Nephron progenitor cell (in vitro differentiated cells): Measurements from ENCODE around the gene ERC2.

Experiments used
- DNase-seq: peaks from one replicate; pipeline ENCODE4 v3.0.0; 2021
- H3K27ac Mint-ChIP-seq: 2 replicates; pipeline ENCODE4 v1.8.0; 2021; ENCODE audit warnings: mild to moderate bottlenecking, moderate library complexity, mixed read lengths
- H3K27me3 Mint-ChIP-seq: 2 replicates; pipeline ENCODE4 v1.8.0; 2021; ENCODE audit warnings: mild to moderate bottlenecking, low read depth, mixed read lengths; ENCODE audit not compliant: poor library complexity
- H3K36me3 Mint-ChIP-seq: 2 replicates; pipeline ENCODE4 v1.8.0; 2021; ENCODE audit warnings: low read depth, mixed read lengths
- H3K4me1 Mint-ChIP-seq: 2 replicates; pipeline ENCODE4 v1.8.0; 2021; ENCODE audit warnings: mixed read lengths
- H3K4me3 Mint-ChIP-seq: 2 replicates; pipeline ENCODE4 v1.8.0; 2021; ENCODE audit warnings: mild to moderate bottlenecking, moderate library complexity, mixed read lengths
- H3K9me3 Mint-ChIP-seq: 2 replicates; pipeline ENCODE4 v1.8.0; 2021; ENCODE audit warnings: mild to moderate bottlenecking, moderate library complexity, mixed read lengths
- CTCF ChIP-seq: fragments of 200-600 bp; sonication (generic); IDR thresholded peaks from 2 replicates; pipeline ENCODE4 v1.5.0; 2021; ENCODE audit warnings: antibody characterized with exemption

The ERC2 gene

GRCh38 chr3:55570271-55570711 is 898.0 kb downstream of the ERC2 start:
- DNase-seq: no peak
- no peaks in the 10 kb centered on the region for H3K36me3 Mint-ChIP-seq
- peak overlapping the region; percentile 49 for H3K27ac Mint-ChIP-seq
- no peaks in the 10 kb centered on the region for H3K27me3 Mint-ChIP-seq
- no peaks in the 10 kb centered on the region for H3K9me3 Mint-ChIP-seq
- TF ChIP-seq CTCF: no peak
- no peak overlapping the region for H3K4me3 Mint-ChIP-seq
- H3K4me1 Mint-ChIP-seq: peaks cover 74% of the 10 kb centered on the region

GRCh38 chr3:55569033-55569599 is 899.2 kb downstream of the ERC2 start:
- Mint-ChIP-seq H3K27ac (peak overlapping the region; percentile 86), H3K9me3 (no peaks in the 10 kb centered on the region), H3K4me1 (peaks cover 80% of the 10 kb centered on the region), H3K4me3 (no peak overlapping the region), H3K36me3 (no peaks in the 10 kb centered on the region), H3K27me3 (no peaks in the 10 kb centered on the region)
- TF ChIP-seq CTCF: no peak
- DNase-seq: no peak

- no peak for DNase-seq
- Mint-ChIP-seq H3K4me3 (no peak overlapping the region), H3K27me3 (no peaks in the 10 kb centered on the region), H3K36me3 (no peaks in the 10 kb centered on the region), H3K27ac (no peak overlapping the region), H3K4me1 (peaks cover 82% of the 10 kb centered on the region), H3K9me3 (no peaks in the 10 kb centered on the region)
- no peak for TF ChIP-seq CTCF
Measured at GRCh38 chr3:55567615-55568014, 900.7 kb downstream of the ERC2 start.

- Mint-ChIP-seq H3K27me3 (no peaks in the 10 kb centered on the region), H3K4me3 (no peak overlapping the region), H3K4me1 (peaks cover 79% of the 10 kb centered on the region), H3K9me3 (no peaks in the 10 kb centered on the region), H3K36me3 (no peaks in the 10 kb centered on the region), H3K27ac (no peak overlapping the region)
- TF ChIP-seq CTCF: no peak
- DNase-seq: no peak
Measured at GRCh38 chr3:55567121-55567520, 901.1 kb downstream of the ERC2 start.

GRCh38 chr3:55565521-55565920 is 902.7 kb downstream of the ERC2 start:
- H3K4me1 Mint-ChIP-seq: peaks cover 63% of the 10 kb centered on the region
- no peaks in the 10 kb centered on the region for H3K36me3 Mint-ChIP-seq
- H3K27ac Mint-ChIP-seq: no peak overlapping the region
- no peaks in the 10 kb centered on the region for H3K27me3 Mint-ChIP-seq
- TF ChIP-seq CTCF: no peak
- no peak for DNase-seq
- no peak overlapping the region for H3K4me3 Mint-ChIP-seq
- no peaks in the 10 kb centered on the region for H3K9me3 Mint-ChIP-seq

GRCh38 chr3:55564726-55565125 is 903.5 kb downstream of the ERC2 start:
- no peak for TF ChIP-seq CTCF
- H3K27me3 Mint-ChIP-seq: no peaks in the 10 kb centered on the region
- H3K36me3 Mint-ChIP-seq: no peaks in the 10 kb centered on the region
- no peak overlapping the region for H3K4me3 Mint-ChIP-seq
- no peak for DNase-seq
- peaks cover 61% of the 10 kb centered on the region for H3K4me1 Mint-ChIP-seq
- H3K27ac Mint-ChIP-seq: no peak overlapping the region
- H3K9me3 Mint-ChIP-seq: no peaks in the 10 kb centered on the region
